Mucosa of rectum (tissue), 2 donors: Measurements from ENCODE around the gene FLNA.

Experiments used
- H3K27ac ChIP-seq, 2 donors: one replicate each; pipeline ENCODE4 v1.7.0; 2013; ENCODE audit warnings: inconsistent platforms in 2 of 2, low read depth in 2 of 2, low read length in 2 of 2
- H3K27me3 ChIP-seq, 2 donors: one replicate each; pipeline ENCODE4 v1.7.0; 2013; ENCODE audit warnings: low read length in 2 of 2; ENCODE audit not compliant: control insufficient read depth in 2 of 2, insufficient read depth in 2 of 2
- H3K36me3 ChIP-seq, 2 donors: one replicate each; pipeline ENCODE4 v1.7.0; 2013; ENCODE audit warnings: low read length in 2 of 2; ENCODE audit not compliant: control insufficient read depth in 2 of 2, insufficient read depth in 2 of 2
- H3K4me1 ChIP-seq, 2 donors: one replicate each; pipeline ENCODE4 v1.7.0; 2013; ENCODE audit warnings: low read length in 2 of 2, mild to moderate bottlenecking in 1 of 2; ENCODE audit not compliant: control insufficient read depth in 2 of 2, insufficient read depth in 2 of 2
- H3K4me3 ChIP-seq, 2 donors: one replicate each; pipeline ENCODE4 v1.7.0; 2013; ENCODE audit warnings: low read length in 2 of 2
- H3K9ac ChIP-seq, 2 donors: one replicate each; pipeline ENCODE4 v1.7.0; 2013; ENCODE audit warnings: low read length in 2 of 2, low read depth in 1 of 2, mild to moderate bottlenecking in 1 of 2
- H3K9me3 ChIP-seq, 2 donors: one replicate each; pipeline ENCODE4 v1.7.0; 2013; ENCODE audit warnings: low read length in 2 of 2; ENCODE audit not compliant: control insufficient read depth in 2 of 2
- donor health status: healthy.
- donor health status: Normal muscosa, but diverticular disease.

FLNA gene

DNA sequence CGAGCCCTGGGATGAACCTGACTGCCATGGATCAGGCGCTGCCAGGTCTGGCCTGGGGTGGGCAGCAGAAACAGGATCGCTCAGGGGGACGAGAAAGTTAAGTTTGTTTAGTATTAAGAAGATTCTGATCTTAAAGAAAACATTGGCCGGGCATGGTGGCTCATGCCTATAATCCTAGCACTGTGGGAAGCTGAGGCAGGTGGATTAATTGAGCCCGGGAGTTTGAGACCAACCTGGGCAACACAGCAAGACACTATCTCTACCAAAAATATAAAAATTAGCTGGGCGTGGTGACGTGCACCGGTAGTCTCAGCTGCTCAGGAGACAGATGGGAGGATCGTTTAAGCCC is 696 bp upstream of the FLNA start:
- peaks cover 0 to 8% of the 10 kb centered on the region in 2 donors for H3K27me3 ChIP-seq
- H3K36me3 ChIP-seq = no peaks in the 10 kb centered on the region
- H3K9ac ChIP-seq = peak overlapping the region in 1 of 2 donors; percentile 2
- H3K4me1 ChIP-seq = peaks cover 19% of the 10 kb centered on the region in 2 donors
- no peaks in the 10 kb centered on the region for H3K9me3 ChIP-seq
- H3K27ac ChIP-seq = peak overlapping the region; percentile 32 to 65
- peak overlapping the region in 1 of 2 donors; percentile 33 for H3K4me3 ChIP-seq

DNA sequence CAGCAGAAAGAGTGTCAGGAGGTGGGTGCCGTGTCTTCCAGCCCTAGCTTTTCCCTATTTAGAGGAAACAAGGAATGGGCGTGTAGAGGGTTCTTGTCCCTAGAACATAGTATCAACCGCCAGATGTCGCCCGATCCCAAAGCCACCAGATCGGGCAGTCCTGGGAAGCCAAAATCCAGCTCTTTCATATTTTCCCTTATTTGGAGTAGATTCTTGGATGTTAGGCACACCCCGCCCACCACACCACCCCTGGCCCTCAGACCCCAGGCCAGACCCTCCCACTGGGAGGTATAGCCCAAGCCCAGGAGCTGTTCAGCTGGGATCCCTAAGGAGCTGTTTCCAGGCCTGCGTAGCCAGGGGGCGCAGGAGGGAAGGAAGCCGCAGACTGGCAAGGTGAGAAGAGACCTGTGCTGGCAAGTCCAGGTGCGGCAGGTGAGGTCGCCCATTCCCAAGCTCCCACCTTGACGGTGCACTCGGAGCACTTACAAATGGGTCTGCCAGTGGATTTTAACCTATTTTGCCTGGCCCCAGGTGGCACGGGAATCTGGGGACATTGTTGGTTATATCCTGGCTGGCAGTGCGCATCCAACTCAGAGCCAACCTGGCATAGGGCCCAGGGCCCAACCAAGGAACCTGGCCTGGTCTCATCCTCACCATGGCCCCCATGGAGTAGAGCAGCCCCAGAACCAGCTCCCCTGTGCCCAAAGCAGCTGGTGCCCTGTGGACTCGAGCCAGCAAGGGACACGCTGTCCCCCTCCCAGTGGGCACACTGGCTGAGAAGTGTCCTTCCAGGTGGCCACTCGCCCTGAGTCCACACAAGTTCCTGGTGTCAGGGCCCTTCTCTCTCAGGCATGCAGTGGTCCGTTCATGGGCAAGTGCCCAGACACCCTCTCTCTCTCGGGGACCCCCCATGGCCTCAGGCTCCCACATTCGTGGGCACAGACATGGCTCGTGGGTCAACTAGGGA is 811 bp downstream of the FLNA start:
- H3K27me3 ChIP-seq = peaks cover 5 to 14% of the 10 kb centered on the region in 2 donors
- peaks cover 15 to 17% of the 10 kb centered on the region in 2 donors for H3K4me1 ChIP-seq
- no peaks in the 10 kb centered on the region for H3K36me3 ChIP-seq
- H3K9ac ChIP-seq = peak overlapping the region; percentile 34 to 61
- no peaks in the 10 kb centered on the region for H3K9me3 ChIP-seq
- H3K27ac ChIP-seq = peak overlapping the region; percentile 43 to 76
- H3K4me3 ChIP-seq = peak overlapping the region; percentile 25 to 57

DNA sequence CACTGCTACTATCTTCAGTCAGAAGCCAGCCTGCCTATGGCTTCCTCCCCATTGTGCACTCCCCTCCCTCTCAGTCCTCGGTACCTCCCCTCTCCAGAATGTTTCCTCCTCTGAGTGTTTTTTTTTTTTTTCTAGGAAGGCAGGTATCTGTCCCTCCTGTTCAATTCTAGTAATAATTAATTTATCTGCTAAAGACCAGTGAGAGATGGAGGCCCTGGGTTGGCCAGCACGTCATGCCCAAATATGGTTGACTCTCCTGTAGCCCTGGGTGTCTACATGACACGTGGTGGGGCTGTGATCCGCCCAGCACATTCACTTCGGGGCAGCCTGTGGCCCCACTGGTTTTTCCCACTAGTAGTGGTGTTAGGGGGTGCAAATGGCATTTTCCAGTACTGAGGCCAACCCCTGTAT is 1.8 kb downstream of the FLNA start:
- peaks cover 5 to 14% of the 10 kb centered on the region in 2 donors for H3K27me3 ChIP-seq
- peak overlapping the region; percentile 44 to 76 for H3K27ac ChIP-seq
- H3K9me3 ChIP-seq = no peaks in the 10 kb centered on the region
- H3K4me1 ChIP-seq = peaks cover 10 to 19% of the 10 kb centered on the region in 2 donors
- H3K4me3 ChIP-seq = peak overlapping the region in 1 of 2 donors; percentile 26
- no peak overlapping the region for H3K9ac ChIP-seq
- no peaks in the 10 kb centered on the region for H3K36me3 ChIP-seq

DNA sequence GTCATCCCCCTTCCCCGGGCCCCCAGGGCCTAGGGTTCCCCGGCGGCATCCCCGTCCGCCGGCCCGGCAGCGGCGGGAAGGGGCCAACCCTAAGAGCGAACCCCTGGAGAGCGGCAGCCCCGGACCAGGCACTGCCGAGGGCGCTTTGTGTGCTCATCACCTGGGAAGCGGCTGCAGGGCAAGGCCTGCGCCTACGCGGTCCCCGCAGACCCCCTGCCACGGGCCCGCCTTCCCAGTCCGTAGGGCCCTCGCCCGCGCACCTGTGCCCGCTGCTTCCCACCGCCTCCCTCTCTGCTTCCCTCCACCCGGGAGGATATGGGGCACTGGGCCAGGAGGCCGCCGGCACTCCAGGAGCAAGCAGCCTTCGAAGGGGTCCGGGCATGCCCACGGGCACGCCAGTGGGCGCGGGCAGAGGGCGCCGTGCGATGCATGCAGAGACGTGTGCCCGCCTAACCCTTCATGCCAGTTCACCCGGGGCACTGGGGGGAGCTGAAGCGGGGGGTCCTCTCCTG is 2.6 kb downstream of the FLNA start:
- H3K9ac ChIP-seq = peak overlapping the region in 1 of 2 donors; percentile 44
- H3K27me3 ChIP-seq = peaks cover 5 to 10% of the 10 kb centered on the region in 2 donors
- peaks cover 10 to 19% of the 10 kb centered on the region in 2 donors for H3K4me1 ChIP-seq
- H3K36me3 ChIP-seq = no peaks in the 10 kb centered on the region
- H3K4me3 ChIP-seq = peak overlapping the region; percentile 26 to 37
- no peaks in the 10 kb centered on the region for H3K9me3 ChIP-seq
- H3K27ac ChIP-seq = peak overlapping the region; percentile 44 to 67

DNA sequence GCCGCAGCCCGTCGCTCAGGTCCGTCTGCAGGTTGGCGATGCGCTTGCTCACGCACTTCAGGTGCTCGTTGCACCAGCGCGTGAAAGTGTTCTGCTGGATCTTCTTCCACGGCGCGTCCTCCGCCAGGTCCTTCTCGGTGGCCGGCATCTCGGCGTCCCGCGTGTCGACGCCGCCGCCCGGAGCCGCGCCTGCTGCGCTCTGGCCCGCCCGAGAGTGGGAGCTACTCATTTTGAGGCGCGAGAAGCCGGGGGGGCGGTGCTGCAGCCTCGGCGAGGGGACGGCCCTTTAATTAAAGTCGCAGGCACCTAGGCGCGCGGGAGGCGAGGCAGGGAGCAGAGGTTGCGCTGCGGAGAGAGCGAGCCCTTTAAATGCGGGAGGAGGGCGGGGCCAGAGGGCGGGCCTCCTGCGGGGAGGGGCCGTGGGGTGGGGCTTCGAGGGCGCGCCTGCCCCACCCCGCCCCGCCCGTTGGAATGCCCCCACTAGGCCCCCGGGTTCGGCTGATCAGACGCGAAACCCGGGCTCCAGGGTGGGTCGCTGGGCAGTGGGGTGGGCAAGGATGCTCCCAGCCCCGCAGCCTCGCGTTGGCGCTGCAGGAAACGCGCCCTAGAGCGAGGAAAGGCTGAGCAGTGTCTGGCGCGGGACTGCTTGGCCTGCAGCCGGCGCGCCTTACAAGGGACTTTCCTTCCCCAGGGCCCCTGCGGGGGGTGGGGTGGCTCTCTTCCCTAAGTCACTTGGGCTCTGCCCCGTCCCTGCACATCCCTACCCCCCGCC is 3.2 kb downstream of the FLNA start:
- peak overlapping the region; percentile 44 to 90 for H3K27ac ChIP-seq
- peaks cover 10 to 19% of the 10 kb centered on the region in 2 donors for H3K4me1 ChIP-seq
- peak overlapping the region; percentile 62 to 81 for H3K4me3 ChIP-seq
- H3K27me3 ChIP-seq = peaks cover 5 to 10% of the 10 kb centered on the region in 2 donors
- H3K9me3 ChIP-seq = no peaks in the 10 kb centered on the region
- H3K36me3 ChIP-seq = no peaks in the 10 kb centered on the region
- peak overlapping the region; percentile 16 to 70 for H3K9ac ChIP-seq

DNA sequence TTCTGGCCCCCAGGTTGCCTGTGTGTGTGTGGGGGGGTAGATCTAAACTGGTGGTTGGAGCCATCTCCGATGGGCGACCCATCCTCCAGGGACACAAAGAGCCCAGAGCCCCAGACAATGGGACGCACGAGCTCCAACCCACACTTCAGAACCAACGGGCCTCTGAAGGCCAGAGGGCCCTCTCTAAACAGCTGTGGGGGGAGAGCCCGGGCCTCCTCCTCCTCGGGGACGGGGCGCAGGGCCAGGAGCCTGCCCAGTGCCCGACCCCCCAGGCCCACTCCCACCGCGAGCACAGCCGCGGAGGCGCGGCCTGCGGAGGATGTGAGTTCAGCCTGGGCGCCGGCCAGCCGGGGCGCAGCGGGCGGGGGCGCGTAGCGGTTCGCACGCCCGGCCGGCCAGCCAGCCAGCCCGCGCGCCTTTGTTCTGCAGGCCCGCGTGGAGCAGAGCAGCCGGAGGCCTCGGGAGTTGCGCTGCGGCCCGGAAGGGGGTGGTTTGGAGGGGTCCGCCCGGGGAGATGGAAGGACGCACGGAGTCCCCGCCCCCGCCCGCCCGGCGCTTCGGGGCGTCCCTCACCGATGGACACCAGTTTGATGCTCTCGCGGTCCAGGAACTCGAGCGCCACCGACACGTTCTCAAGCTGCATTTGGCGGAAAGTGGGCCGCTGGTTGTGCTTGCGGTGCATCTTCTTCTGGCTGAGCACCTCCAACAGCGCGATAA is 4.0 kb downstream of the FLNA start:
- Histone ChIP-seq H3K27ac (peak overlapping the region; percentile 69 to 90), H3K9me3 (no peaks in the 10 kb centered on the region), H3K27me3 (peaks cover 5 to 10% of the 10 kb centered on the region in 2 donors), H3K4me1 (peaks cover 10 to 19% of the 10 kb centered on the region in 2 donors), H3K36me3 (no peaks in the 10 kb centered on the region), H3K4me3 (peak overlapping the region; percentile 62 to 81), H3K9ac (peak overlapping the region; percentile 36 to 70)

DNA sequence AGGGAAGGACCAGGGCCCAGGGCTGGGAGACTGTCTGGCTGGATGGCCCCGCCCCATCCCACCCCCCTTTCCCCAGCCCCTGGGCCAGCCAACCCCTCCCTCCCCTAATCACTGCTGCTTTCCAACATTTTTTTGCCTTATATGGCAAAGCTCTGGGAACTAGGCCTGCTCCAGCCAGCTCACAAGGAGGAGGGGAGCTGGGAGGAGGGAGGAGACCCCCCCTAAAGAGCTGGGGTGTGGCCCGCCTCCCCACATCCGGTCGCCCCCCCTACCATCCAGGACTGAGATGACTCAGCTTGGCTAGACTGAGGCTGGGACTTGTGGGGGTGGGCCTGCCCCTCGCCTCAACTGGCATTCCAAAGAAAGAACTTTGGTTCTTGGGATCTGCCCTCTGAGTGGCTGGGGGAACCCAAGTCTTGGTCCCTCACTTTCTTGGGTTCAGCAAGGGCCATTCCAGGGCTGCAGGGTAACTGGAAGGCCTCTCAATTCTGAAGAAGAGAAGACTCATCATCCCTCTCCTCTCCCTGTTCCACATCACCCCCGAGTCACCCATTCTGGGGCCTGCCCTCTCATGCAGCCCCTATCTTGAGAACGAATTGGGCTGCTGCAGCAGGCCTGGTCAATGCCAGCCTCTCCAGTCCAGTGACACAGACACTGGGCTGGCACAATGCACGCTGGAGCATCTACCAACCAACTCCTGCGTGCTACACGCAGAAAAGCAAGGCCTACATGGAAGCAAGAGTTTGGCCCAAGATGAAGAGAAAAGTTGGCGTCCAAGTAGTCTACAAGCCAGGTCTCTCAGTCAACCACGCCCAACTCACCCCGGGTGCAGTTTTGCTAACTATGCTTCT is 4.8 kb downstream of the FLNA start:
- Histone ChIP-seq H3K36me3 (no peaks in the 10 kb centered on the region), H3K4me1 (peaks cover 10 to 19% of the 10 kb centered on the region in 2 donors), H3K9me3 (no peaks in the 10 kb centered on the region), H3K27me3 (peaks cover 5 to 10% of the 10 kb centered on the region in 2 donors), H3K9ac (peak overlapping the region; percentile 36 to 56), H3K27ac (peak overlapping the region; percentile 80 to 90), H3K4me3 (peak overlapping the region; percentile 49 to 71)

DNA sequence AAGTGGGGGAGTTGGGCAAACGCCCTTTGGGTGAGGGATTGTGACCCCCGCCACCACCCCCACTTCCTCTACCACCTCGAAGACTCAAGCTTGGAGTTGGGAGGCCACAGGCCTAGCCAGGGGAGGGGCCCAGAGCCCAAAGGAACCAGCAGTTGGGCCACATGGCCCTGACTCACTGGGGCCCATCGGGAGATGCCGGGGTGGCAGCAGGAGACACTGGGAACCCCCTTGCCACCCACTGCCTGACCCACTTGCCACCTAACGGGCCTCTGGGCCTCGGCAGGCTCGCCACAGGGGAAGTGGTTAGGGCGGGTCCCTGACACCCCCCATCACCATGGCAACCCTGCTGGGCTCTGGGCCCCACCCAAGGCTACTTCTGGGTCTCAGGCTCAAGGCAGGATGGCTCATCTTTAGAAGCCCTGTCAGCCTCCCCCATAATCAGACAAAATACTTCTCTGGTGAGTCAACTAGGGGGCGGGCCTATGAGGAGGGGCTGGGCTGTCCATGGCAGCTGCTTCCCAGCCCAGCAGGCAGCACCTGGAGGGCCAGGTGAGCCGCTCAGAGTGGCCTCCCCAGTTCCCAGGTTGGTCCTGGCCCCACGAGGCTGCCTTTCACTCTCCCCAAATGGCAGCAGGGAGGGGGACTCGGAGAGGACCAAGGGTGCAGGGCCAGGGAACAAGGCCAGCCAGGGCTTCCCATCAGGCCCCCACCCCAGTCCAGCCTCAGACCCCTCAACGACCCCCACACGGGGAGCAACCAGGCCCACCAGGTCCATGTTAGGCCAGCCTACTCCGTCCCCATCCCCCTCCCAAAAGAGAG is 5.6 kb downstream of the FLNA start:
- no peaks in the 10 kb centered on the region for H3K9me3 ChIP-seq
- peaks cover 7 to 15% of the 10 kb centered on the region in 2 donors for H3K4me1 ChIP-seq
- H3K27me3 ChIP-seq = peaks cover 5 to 10% of the 10 kb centered on the region in 2 donors
- H3K27ac ChIP-seq = peak overlapping the region; percentile 80 to 90
- H3K36me3 ChIP-seq = peaks cover 0 to 6% of the 10 kb centered on the region in 2 donors
- peak overlapping the region; percentile 41 to 45 for H3K9ac ChIP-seq
- peak overlapping the region; percentile 49 to 57 for H3K4me3 ChIP-seq
